Transverse colon (tissue), 4 donors: ENCODE measurements around the gene LAMA3. TPM values are rescaled to one million over a fixed set of nuclear protein-coding genes. Genes with fewer than 3 reads are reported as not detected.

Experiments
- DNase-seq: peaks from one replicate; pipeline ENCODE4 v3.0.0-alpha.2; 2019
- H3K27ac ChIP-seq, 4 donors: fragments of 200-600 bp; sonication (generic); 2 replicates each; pipeline ENCODE4 v1.5.1; 2016 to 2018; ENCODE audit warnings: inconsistent platforms in 4 of 4
- H3K27me3 ChIP-seq: fragments of 200-600 bp; sonication (generic); 2 replicates; pipeline ENCODE4 v1.5.1; 2017; ENCODE audit warnings: inconsistent platforms
- H3K36me3 ChIP-seq, 4 donors: fragments of 200-600 bp; sonication (generic); 2 replicates each; pipeline ENCODE4 v1.5.1; 2017 to 2019; ENCODE audit warnings: inconsistent platforms in 4 of 4
- H3K4me1 ChIP-seq, 4 donors: fragments of 200-600 bp; sonication (generic); 2 replicates each; pipeline ENCODE4 v1.5.1; 2017 to 2020; ENCODE audit warnings: inconsistent platforms in 4 of 4
- H3K4me3 ChIP-seq, 4 donors: fragments of 200-600 bp; sonication (generic); 1 replicate in 1 of 4; 2 replicates in 3 of 4; pipeline versions ENCODE4 v1.5.1 to v1.6.1; 2017 to 2019; ENCODE audit warnings: inconsistent platforms in 4 of 4
- H3K9me3 ChIP-seq, 2 donors: fragments of 200-600 bp; sonication (generic); 2 replicates each; pipeline ENCODE4 v1.5.1; 2017 to 2019; ENCODE audit warnings: inconsistent platforms in 2 of 2
- CTCF ChIP-seq, 5 experiments: fragments of 200-600 bp in 3 of 5; fragments of 450-650 bp in 2 of 5; sonication (generic) in 3 of 5; IDR thresholded peaks; 1 replicate in 2 of 5; 2 replicates in 3 of 5; pipeline ENCODE4 v1.5.1; 2016 to 2017; ENCODE audit warnings: antibody characterized with exemption in 5 of 5, inconsistent platforms in 3 of 5, mild to moderate bottlenecking in 2 of 5, moderate library complexity in 1 of 5
- EP300 ChIP-seq: sonication (generic); formaldehyde crosslinking; IDR thresholded peaks from one replicate; pipeline ENCODE4 v1.6.1; 2017; ENCODE audit warnings: antibody characterized with exemption, low read depth
- POLR2A ChIP-seq: fragments of 450-650 bp; IDR thresholded peaks from one replicate; pipeline ENCODE4 v1.6.1; 2016; ENCODE audit warnings: antibody characterized with exemption, mild to moderate bottlenecking, moderate library complexity
- POLR2AphosphoS5 ChIP-seq, 3 donors: sonication (generic); formaldehyde crosslinking; IDR thresholded peaks; one replicate each; pipeline ENCODE4 v1.6.1; 2016; ENCODE audit warnings: antibody characterized with exemption in 3 of 3
- WGBS, 2 donors: methylation state at CpG; one replicate each; pipeline ENCODE4 v1.1.5; 2018; ENCODE audit warnings: low coverage in 1 of 2; 5-methylcytosine and 5-hydroxymethylcytosine counted together
- in situ Hi-C, 4 donors: fragments of 200-750 bp; cut with MboI; loops; one replicate each; pipeline versions ENCODE4 v1.15.0 to v1.15.1; 2017; ENCODE audit warnings: low sequenced_read_pairs in 3 of 4, low pct_ligation_motif_present in 1 of 4, low pct_unique_long_range_greater_than_20kb in 1 of 4
- intact Hi-C: fragments of 100-400 bp; cut with DNase I; formaldehyde crosslinking; loops from one replicate; pipeline ENCODE4 v1.15.1; 2023; ENCODE audit warnings: low total_unique reads
- total RNA-seq, 4 donors: library from RNA; depleted of rRNA; stranded (reverse); fragments of >200 nt; gene quantifications; one replicate each; pipeline ENCODE4 v1.1.0, GENCODE V29; 2016

Gene LAMA3
- total RNA-seq, 4 donors from 2014 or later: 17.5 to 71.8 (median 47.4) TPM

DNA sequence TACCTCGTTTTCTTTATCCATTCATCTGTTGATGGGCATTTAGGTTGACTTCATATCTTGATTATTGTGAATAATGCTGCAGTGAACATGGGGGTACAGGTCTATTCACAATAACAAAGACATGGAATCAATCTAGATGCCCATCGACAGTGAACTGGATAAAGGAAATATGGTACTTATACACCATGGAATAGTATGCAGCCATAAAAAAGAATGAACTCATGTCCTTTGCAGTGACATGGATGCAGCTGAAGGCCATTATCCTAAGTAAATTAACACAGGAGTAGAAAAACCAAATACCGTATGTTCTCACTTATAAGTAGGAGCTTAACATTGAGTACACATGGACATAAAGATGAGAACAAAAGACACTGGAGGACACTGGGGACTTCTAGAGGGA lies 111.6 kb downstream of the LAMA3 start:
- TF ChIP-seq EP300 (no peak), CTCF (IDR thresholded peaks at IDR 0.05) (no peak), POLR2A (no peak), POLR2AphosphoS5 (IDR thresholded peaks at IDR 0.05) (no peak)
- no peaks in the 10 kb centered on the region for H3K36me3 ChIP-seq
- no peak overlapping the region for H3K4me3 ChIP-seq
- intact Hi-C loops: no loop called here
- no peaks in the 10 kb centered on the region for H3K27me3 ChIP-seq
- WGBS, 2 donors: 92 to 100% methylated on average over 1 to 3 of the region's 3 CpGs
- DNase-seq: no peak
- H3K4me1 ChIP-seq: no peaks in the 10 kb centered on the region
- no peak overlapping the region for H3K27ac ChIP-seq
- in situ Hi-C loops: loop anchor here in 3 of 4 donors (10.0 to 25.0 kb wide), 3 partner anchors 176 to 311 kb away; no protein-coding TSS in a partner anchor
- H3K9me3 ChIP-seq: no peaks in the 10 kb centered on the region

DNA sequence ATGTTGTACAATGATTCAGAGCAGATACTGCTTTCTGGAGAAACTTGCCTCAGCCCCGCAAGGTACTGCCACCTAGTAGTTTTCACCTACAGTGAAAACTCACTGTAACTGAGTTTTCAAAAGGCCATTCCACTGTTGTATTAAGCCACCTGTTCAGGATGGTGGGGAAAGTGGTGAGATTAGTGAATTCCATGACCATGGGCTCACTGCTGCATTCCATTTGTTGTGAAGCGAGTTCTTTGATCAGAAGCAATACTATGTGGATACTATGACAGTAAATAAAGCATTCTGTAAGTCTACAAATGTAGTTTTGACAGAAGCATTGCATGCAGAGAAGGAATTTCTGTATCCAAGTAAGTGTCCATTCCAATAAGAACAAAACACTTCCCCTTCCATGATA lies 113.6 kb downstream of the LAMA3 start:
- H3K4me3 ChIP-seq: no peak overlapping the region
- TF ChIP-seq CTCF (IDR thresholded peaks at IDR 0.05): no peak
- TF ChIP-seq EP300: no peak
- no peak for TF ChIP-seq POLR2A
- TF ChIP-seq POLR2AphosphoS5 (IDR thresholded peaks at IDR 0.05): no peak
- no peaks in the 10 kb centered on the region for H3K36me3 ChIP-seq
- WGBS, 2 donors: 83 to 86% methylated on average over 2 of the region's 2 CpGs
- no peaks in the 10 kb centered on the region for H3K9me3 ChIP-seq
- in situ Hi-C loops: loop anchor here in 3 of 4 donors (10.0 to 25.0 kb wide), 3 partner anchors 178 to 309 kb away; no protein-coding TSS in a partner anchor
- intact Hi-C loops: no loop called here
- no peaks in the 10 kb centered on the region for H3K4me1 ChIP-seq
- DNase-seq: no peak
- H3K27ac ChIP-seq: no peak overlapping the region
- H3K27me3 ChIP-seq: no peaks in the 10 kb centered on the region

DNA sequence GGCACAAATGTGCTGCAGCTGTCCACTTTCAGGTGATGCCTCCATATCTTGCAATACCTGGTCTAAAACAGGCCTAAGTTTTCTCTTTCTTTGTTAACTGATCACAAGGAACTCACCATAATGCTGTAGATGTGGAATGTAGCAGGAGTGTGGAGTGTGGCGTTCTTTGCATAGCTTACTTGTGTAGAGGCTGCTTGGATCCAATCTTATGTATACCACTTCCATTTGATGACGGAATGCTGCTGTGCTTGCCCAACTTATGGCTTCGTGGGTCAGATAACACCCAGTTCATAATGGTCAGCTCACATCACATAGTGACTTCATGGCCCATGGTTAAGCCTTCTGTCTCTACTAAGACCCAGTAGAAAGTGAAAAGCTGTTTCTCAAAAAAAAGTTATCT lies 114.5 kb downstream of the LAMA3 start:
- 90 to 94% methylated on average over 3 of the region's 3 CpGs for WGBS, 2 donors
- H3K4me1 ChIP-seq: no peaks in the 10 kb centered on the region
- no peaks in the 10 kb centered on the region for H3K36me3 ChIP-seq
- intact Hi-C loops: no loop called here
- no peak for DNase-seq
- TF ChIP-seq EP300: no peak
- no peak for TF ChIP-seq POLR2AphosphoS5 (IDR thresholded peaks at IDR 0.05)
- TF ChIP-seq CTCF (IDR thresholded peaks at IDR 0.05): no peak
- TF ChIP-seq POLR2A: no peak
- no peak overlapping the region for H3K4me3 ChIP-seq
- no peaks in the 10 kb centered on the region for H3K27me3 ChIP-seq
- H3K27ac ChIP-seq: no peak overlapping the region
- in situ Hi-C loops: loop anchor here in 3 of 4 donors (10.0 to 25.0 kb wide), 3 partner anchors 179 to 309 kb away; no protein-coding TSS in a partner anchor
- H3K9me3 ChIP-seq: no peaks in the 10 kb centered on the region

DNA sequence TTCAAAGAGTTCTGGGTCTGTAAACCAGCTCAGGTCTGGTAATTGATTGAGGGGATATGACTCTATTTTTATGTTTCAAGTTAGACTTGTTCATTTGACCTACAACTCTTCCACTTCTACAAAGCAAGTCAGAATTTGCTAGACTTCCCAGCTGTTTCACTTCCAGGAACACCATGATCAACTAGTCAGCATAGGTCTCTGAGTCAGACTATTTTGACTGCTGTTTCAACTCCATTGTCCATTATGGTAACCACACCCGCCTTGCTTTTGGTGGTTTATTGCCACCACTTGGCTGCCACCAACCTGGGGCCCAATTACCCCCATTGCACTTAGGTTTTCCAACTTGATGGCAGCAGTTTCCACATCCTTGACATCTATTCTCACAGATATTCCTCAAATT lies 116.6 kb downstream of the LAMA3 start:
- Histone ChIP-seq H3K27me3 (no peaks in the 10 kb centered on the region), H3K4me3 (no peak overlapping the region), H3K9me3 (no peaks in the 10 kb centered on the region), H3K4me1 (no peaks in the 10 kb centered on the region), H3K27ac (no peak overlapping the region), H3K36me3 (no peaks in the 10 kb centered on the region)
- WGBS, 2 donors: 50% methylated on average over 1 of the region's 1 CpG
- intact Hi-C loops: no loop called here
- no peak for TF ChIP-seq POLR2AphosphoS5 (IDR thresholded peaks at IDR 0.05)
- no peak for TF ChIP-seq CTCF (IDR thresholded peaks at IDR 0.05)
- TF ChIP-seq POLR2A: no peak
- TF ChIP-seq EP300: no peak
- no peak for DNase-seq
- in situ Hi-C loops: loop anchor here in 3 of 4 donors (10.0 to 25.0 kb wide), 3 partner anchors 181 to 306 kb away; no protein-coding TSS in a partner anchor
